ENCODE results near the gene MATCAP1.

Gene MATCAP1

GRCh38 chr16:67170949-67171649, 12.7 kb downstream of the MATCAP1 start:
- DNase-seq, result peak; percentile 39

DNA sequence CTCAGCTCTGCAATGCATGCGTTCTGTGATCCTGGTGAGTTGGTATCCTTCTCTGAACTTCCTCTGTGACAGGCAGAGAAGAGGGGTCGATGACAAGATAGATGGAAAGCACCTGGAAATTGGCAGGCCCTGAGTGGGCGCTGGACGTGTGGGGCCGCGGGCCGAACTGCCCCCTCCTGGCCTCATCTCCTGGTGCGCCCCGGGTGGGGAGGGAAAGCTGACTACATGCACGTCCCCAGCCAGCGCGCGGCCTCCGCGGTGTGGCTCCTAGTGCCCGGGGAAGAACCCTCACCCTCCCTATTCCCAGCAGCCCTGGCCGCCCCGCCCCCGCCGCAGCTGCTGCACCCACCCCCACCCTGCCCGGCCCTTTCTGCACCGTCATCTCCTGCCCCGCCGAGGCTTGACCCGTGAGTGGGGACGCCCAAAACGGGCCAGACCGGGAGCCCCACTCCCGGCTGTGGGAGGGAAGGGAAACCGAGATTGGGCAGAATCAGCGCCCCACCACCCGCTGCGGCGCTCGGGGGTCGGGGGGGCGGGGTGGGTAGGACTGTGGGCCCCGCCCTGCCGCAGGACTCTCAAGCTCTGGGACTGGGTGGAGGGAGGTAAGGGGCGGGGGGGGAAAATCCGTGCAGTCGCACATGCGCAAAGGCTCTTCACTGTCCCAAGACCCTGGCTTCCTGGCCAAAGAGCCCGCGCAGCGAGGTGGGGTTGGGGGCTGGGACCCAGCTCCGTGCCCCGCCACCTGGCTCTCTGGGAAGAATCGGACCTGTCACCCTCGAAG, 13.4 kb downstream of the MATCAP1 start, which contains the start of gene NOL3:
Gene NOL3, plus strand, starts transcription at position 371 of the 781 bp plus-strand sequence.
- DNase-seq, result peak; percentile 70

DNA sequence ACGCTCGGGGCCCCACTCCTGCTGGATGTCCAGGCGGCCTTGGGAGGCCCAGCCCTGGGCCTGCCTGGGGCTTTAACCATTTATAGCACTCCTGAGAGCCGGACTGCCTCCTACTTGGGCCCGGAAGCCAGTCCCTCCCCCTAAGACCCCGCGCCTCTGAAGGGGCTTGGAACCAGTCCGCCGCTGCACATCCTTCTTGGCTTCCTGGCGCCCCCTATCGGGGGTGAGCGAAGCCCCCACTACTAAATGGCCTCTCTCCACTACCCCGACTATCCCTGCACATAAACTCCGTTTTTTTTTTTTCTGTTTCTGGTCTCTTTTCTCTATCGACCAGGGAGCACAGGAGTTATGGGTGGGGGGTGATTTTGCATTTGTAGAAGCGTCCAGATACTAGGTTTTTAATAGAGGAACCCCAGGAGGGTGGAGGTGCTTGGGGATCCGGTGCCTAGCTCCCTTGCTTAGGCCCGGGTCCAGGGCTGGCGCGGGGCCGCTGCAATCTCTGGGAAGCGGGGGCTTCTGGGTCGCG, 14.1 kb downstream of the MATCAP1 start:
- DNase-seq, result peak; percentile 50

DNA sequence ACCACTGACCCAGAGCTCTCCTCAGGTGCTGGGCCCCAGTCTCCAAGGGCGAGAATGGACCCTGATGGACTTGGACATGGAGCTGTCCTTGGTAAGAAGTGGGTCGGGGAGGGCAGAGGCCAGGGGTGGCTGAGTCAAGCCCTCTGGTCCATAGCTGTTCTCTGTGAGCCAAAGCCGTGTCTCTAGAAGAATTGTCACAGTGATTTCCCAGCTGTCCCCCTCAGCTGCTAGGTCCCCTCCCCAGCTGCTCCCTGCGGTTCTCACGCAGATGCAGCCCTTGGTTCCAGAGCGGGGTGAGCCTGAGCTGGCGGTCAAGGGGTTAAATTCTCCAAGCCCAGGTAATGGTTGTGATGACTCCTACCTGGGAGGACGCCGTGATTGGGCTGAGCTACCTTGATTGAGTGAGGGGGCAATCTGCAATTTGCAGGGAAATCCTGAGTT, 14.7 kb downstream of the MATCAP1 start:
- DNase-seq, result no peak

DNA sequence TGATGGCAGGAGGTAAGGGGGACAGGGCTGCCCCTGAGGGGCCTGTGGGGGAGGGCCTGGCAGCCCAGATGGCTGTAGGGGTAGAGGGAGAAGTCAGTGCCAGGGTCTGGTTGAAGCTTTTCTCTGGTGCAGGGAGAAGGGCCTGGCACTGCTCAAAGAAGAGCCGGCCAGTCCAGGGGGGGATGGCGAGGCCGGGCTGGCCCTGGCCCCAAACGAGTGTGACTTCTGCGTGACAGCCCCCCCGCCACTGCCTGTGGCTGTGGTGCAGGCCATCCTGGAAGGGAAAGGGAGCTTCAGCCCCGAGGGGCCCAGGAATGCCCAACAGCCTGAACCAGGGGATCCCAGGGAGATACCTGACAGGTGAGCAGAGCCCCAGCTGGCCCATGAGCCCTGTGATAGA, 16.2 kb downstream of the MATCAP1 start:
- no peak for DNase-seq

GRCh38 chr16:67166598-67167168, 17.1 kb downstream of the MATCAP1 start:
- no peak for DNase-seq

- DNase-seq, result no peak
Observed at GRCh38 chr16:67166110-67166547, 17.6 kb downstream of the MATCAP1 start.

DNA sequence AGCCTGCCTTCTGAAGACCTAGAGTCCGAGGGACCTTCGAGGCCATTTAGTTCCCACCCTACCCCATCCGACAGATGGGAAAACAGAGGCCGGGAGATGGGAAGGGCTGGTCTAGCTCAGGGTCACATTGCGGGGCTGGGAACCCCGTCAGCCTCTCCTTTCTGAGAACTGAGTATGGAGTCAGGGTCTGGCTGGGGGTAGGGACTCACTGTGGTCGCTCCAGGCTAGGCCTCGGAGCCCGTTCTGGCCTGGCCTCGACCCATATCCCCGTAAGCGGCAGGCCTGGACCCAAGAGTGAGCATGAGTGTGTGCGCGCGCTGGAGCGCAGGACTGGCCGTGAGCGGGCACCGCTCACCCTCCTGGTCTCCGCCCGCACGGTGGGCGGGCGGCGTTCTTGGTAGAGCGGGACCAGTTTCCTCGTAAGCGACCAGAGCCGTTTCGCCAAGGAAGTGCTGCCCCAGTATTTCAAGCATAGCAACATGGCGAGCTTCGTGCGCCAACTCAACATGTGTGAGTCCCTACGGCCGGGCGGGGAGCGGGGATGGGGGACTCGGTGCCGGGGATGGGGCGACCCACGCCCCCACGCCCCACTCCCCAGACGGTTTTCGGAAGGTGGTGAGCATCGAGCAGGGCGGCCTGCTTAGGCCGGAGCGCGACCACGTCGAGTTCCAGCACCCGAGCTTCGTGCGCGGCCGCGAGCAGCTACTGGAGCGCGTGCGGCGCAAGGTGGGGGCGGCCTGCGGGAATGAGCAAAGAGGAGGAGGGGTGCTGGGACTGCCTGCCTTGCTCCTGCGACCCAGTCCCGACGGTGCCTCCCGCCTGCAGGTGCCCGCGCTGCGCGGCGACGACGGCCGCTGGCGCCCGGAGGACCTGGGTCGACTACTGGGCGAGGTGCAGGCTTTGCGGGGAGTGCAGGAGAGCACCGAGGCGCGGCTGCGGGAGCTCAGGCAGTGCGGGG, 18.4 kb downstream of the MATCAP1 start:
- DNase-seq, result no peak

GRCh38 chr16:67164599-67165061, 19.1 kb downstream of the MATCAP1 start, which contains the start of gene HSF4:
Gene HSF4, plus strand, starts transcription at chr16:67164745. Its CDS starts 67 bp downstream, at chr16:67164812.
- DNase-seq, result no peak

GRCh38 chr16:67163999-67164558, 19.7 kb downstream of the MATCAP1 start:
- no peak for DNase-seq

DNA sequence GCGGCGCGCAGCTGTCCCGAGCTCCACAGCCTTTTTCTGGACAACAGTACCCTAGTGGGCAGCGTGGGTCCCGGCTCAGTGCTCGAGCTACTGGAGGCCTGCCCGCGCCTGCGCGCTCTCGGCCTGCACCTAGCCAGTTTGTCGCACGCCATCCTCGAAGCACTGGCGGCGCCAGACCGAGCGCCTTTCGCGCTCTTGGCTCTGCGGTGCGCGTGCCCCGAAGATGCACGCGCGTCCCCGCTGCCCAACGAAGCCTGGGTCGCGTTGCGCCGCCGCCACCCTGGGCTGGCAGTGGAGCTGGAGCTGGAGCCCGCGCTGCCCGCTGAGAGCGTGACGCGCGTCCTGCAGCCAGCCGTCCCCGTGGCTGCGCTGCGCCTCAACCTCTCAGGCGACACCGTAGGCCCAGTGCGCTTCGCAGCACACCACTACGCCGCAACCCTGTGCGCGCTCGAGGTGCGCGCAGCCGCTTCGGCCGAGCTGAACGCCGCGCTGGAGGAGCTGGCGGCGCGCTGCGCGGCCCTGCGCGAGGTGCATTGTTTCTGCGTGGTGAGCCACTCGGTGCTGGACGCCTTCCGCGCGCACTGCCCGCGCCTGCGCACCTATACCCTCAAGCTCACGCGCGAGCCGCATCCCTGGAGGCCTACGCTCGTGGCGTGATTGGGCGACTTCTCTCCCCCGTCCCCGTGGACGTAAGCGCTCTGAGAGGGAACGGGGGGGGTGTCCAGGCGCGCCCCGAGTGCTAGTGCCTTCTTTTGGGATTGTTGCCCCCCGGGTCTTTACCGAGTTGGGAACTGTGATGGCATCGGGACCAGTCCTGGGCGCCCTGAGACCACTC, 20.4 kb downstream of the MATCAP1 start:
- DNase-seq, result peak; percentile 25

- no peak for DNase-seq
Observed at GRCh38 chr16:67162506-67163163, 21.1 kb downstream of the MATCAP1 start.

DNA sequence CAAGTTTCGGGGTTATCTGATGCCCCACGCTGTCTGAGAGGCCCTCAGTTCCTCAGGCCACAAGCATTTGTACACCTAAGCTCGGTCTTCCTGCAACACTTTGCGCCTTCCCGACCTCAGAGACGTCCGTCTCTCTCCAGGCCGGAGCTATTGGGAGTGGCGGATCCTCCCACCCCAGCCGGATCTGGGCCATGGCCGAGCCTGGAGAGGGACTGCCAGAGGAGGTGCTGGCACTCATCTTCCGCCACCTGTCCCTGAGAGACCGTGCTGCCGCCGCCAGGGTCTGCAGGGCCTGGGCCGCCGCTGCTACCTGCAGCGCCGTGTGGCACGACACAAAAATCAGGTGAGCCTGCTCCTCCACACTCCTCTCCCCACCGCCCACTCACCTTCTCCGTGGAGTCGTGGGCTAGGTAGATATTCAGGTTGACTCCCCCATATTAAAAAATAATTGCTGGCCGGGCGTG, 22.1 kb downstream of the MATCAP1 start:
- DNase-seq, result no peak

GRCh38 chr16:67158637-67159600, 24.8 kb downstream of the MATCAP1 start:
- no peak for DNase-seq

DNA sequence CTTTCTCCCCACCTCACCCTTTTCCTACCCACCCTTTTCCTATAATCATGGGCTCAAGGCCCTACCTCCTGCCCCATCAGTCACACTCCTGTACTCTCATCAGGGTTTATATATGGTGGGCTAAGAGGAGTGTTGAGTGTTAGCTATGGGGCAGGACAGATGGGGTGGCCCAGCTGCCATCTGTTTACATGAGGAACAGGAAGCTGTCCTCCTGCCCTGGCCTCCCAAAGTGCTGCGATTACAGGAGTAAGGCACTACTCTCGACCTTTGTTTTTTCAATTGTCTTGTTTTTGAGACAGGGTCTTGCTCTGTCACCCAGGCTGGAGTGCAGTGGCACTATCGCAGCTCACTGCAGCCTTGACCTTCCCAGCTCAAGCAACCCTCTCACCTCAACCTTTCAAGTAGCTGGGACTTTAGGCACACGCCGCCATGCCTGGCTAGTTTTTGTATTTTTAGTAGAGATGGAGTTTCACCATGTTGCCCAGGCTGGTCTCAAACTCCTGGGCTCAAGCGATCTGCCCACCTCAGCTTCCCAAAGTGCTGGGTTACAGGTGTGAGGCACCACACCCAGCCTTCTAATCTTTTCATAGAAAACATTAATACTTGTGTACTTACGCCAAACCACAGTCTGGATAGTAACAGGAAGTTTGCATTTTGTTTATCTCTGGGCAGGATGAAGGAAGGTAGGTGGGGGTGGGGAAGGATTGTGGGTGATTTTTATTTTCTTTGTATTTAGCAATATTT, 25.7 kb downstream of the MATCAP1 start:
- no peak for DNase-seq

- DNase-seq, result no peak
Observed at GRCh38 chr16:67157106-67157748, 26.5 kb downstream of the MATCAP1 start.

GRCh38 chr16:67156143-67156844, 27.5 kb downstream of the MATCAP1 start:
- DNase-seq, result no peak

Measured in NCI-H1694 treated with DMSO at 0.1 percent for 48 hours (cell line).